MM.1S (cell line): ENCODE results near the gene CACNG7.

Experiments
- DNase-seq: peaks from one replicate; pipeline ENCODE4 v3.0.0-alpha.2; 2015
- H2AFZ ChIP-seq: fragments of 300-600 bp; sonication (generic); 2 replicates; pipeline ENCODE4 v1.6.0; 2016; ENCODE audit warnings: antibody characterized with exemption, low read length
- H3F3A ChIP-seq: fragments of 300-600 bp; sonication (generic); 2 replicates; pipeline ENCODE4 v1.6.1; 2016; ENCODE audit warnings: mild to moderate bottlenecking, antibody characterized with exemption, low read length, moderate library complexity, mixed read lengths; ENCODE audit not compliant: insufficient read depth
- H3K27ac ChIP-seq: fragments of 300-600 bp; sonication (generic); 2 replicates; pipeline ENCODE4 v1.5.1; 2016; ENCODE audit warnings: mild to moderate bottlenecking, low read length
- H3K27me3 ChIP-seq: fragments of 300-600 bp; sonication (generic); replicated peaks from 2 replicates; pipeline ENCODE4 v1.6.0; 2016; ENCODE audit warnings: low read length; ENCODE audit not compliant: insufficient read depth
- H3K36me3 ChIP-seq: fragments of 300-600 bp; sonication (generic); replicated peaks from 2 replicates; pipeline ENCODE4 v1.6.1; 2016; ENCODE audit warnings: mild to moderate bottlenecking, low read length, mixed read lengths; ENCODE audit not compliant: insufficient read depth
- H3K4me1 ChIP-seq: fragments of 300-600 bp; sonication (generic); 2 replicates; pipeline ENCODE4 v1.6.1; 2016; ENCODE audit warnings: low read length, mixed read lengths
- H3K4me2 ChIP-seq: fragments of 300-600 bp; sonication (generic); 2 replicates; pipeline ENCODE4 v1.6.0; 2016; ENCODE audit warnings: low read depth, low read length
- H3K4me3 ChIP-seq: fragments of 300-600 bp; sonication (generic); 2 replicates; pipeline ENCODE4 v1.5.1; 2016; ENCODE audit warnings: low read length, mixed read lengths
- H3K79me2 ChIP-seq: fragments of 300-600 bp; sonication (generic); 2 replicates; pipeline ENCODE4 v1.6.1; 2016; ENCODE audit warnings: mixed run types, low read length, mixed read lengths
- H3K9ac ChIP-seq: fragments of 300-600 bp; sonication (generic); 2 replicates; pipeline ENCODE4 v1.6.1; 2016; ENCODE audit warnings: low read length, mixed read lengths
- H3K9me2 ChIP-seq: fragments of 300-600 bp; sonication (generic); replicated peaks from 2 replicates; pipeline ENCODE4 v1.6.1; 2016; ENCODE audit warnings: mild to moderate bottlenecking, low read length, mixed read lengths; ENCODE audit not compliant: insufficient read depth
- H3K9me3 ChIP-seq: fragments of 300-600 bp; sonication (generic); replicated peaks from 2 replicates; pipeline ENCODE4 v1.6.1; 2016; ENCODE audit warnings: mild to moderate bottlenecking, low read length, mixed read lengths; ENCODE audit not compliant: insufficient read depth
- H4K20me1 ChIP-seq: fragments of 300-600 bp; sonication (generic); 2 replicates; pipeline ENCODE4 v1.6.1; 2016; ENCODE audit warnings: mild to moderate bottlenecking, low read length, moderate library complexity, mixed read lengths; ENCODE audit not compliant: insufficient read depth
- CTCF ChIP-seq: fragments of 300-600 bp; sonication (generic); IDR thresholded peaks from 2 replicates; pipeline ENCODE4 v1.5.1; 2016; ENCODE audit warnings: antibody characterized with exemption, low read length, mixed read lengths
- EZH2 ChIP-seq: fragments of 300-600 bp; sonication (generic); optimal IDR thresholded peaks from 2 replicates; pipeline ENCODE3; 2017; ENCODE audit warnings: low read depth, mild to moderate bottlenecking, antibody characterized with exemption, low read length, mixed read lengths
- EZH2phosphoT487 ChIP-seq: fragments of 300-600 bp; sonication (generic); IDR thresholded peaks from 2 replicates; pipeline ENCODE4 v1.6.1; 2018; ENCODE audit warnings: antibody characterized with exemption, low read length

The CACNG7 gene

DNA sequence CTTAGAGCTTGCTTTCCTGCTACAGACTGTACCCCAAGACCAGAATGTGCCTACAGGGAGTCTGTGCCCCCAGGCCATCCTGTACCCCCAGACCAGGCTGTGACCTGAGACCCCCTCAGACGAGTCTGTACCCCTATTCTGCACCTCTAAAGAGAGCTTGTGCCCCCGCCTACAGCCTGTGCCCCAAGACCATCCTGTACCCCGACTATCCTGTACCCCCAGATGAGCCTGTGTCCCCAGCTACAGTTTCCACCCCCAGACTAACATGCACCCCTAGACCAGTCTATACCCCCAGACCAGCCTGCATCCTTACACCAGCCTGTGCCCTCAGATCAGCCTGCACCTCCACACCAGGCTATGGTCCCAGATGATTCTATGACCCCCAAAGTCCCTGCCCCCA, 84.4 kb downstream of the CACNG7 start:
- Histone ChIP-seq H3K4me2 (no peak overlapping the region), H3K9ac (no peak overlapping the region)

More for the DNA sequence above, 84.4 kb downstream of the CACNG7 start:
- no peaks in the 10 kb centered on the region for H3F3A ChIP-seq
- no peaks in the 10 kb centered on the region for H3K9me3 ChIP-seq
- no peak overlapping the region for H3K27ac ChIP-seq
- no peaks in the 10 kb centered on the region for H4K20me1 ChIP-seq
- no peak for DNase-seq
- peaks cover 23% of the 10 kb centered on the region for H3K27me3 ChIP-seq
- no peak overlapping the region for H3K4me3 ChIP-seq
- no peaks in the 10 kb centered on the region for H3K79me2 ChIP-seq
- TF ChIP-seq CTCF (no peak), EZH2phosphoT487 (no peak), EZH2 (no peak)
- no peaks in the 10 kb centered on the region for H3K4me1 ChIP-seq
- H3K9me2 ChIP-seq = no peaks in the 10 kb centered on the region
- no peak overlapping the region for H2AFZ ChIP-seq
- H3K36me3 ChIP-seq = no peaks in the 10 kb centered on the region
